GM12878 (cell line): Measurements from ENCODE around the gene DNAJB8. TPM values are rescaled to one million over a fixed set of nuclear protein-coding genes. Genes with fewer than 3 reads are reported as not detected.

Source experiments
- ATAC-seq: fragments of 200-7000 bp; cut with Tn5 transposase; 3 replicates; pipeline ENCODE4 v1.9.1; 2020; ENCODE audit warnings: mild to moderate bottlenecking, moderate library complexity
- BruUV-seq: library from RNA; stranded (reverse); fragments of 400-500 nt; replicated peaks from 2 replicates; lab custom pipeline; 2021; lab: Mats Ljungman, UMichigan
- CTCF ChIA-PET: fragments of 300-600 bp; sonication (Branson Sonifier 250); formaldehyde crosslinking; extraction: SDS; loops from one replicate; lab custom pipeline; 2021; ENCODE audit warnings: inconsistent platforms; lab: Yijun Ruan, JAX
- POLR2A ChIA-PET: fragments of 350-600 bp; formaldehyde crosslinking; extraction: SDS; loops from one replicate; lab custom pipeline; 2021; ENCODE audit warnings: inconsistent platforms; lab: Charles Lee
- RAD21 ChIA-PET: fragments of 300-600 bp; sonication (Branson Sonifier 250); formaldehyde crosslinking; loops from one replicate; lab custom pipeline; 2023; ENCODE audit warnings: antibody characterized with exemption; ENCODE audit not compliant: unreplicated experiment; lab: Charles Lee
- SMC1A ChIA-PET: fragments of 300-600 bp; sonication (Branson Sonifier 250); formaldehyde crosslinking; loops from one replicate; lab custom pipeline; 2023; ENCODE audit not compliant: unreplicated experiment, uncharacterized antibody; lab: Charles Lee
- DNase-seq: peaks from one replicate; pipeline ENCODE4 v3.0.0-alpha.2; 2011; ENCODE audit warnings: low read depth, low spot score
- FAIRE-seq: peaks from 3 replicates; lab custom pipeline; 2011; peaks lifted over from hg19 to GRCh38; lab: Jason Lieb, UNC
- H2AFZ ChIP-seq: 2 replicates; pipeline ENCODE4 v1.6.0; 2011; ENCODE audit warnings: low read depth, low read length, control low read depth; ENCODE audit not compliant: control insufficient read depth
- H3K27ac ChIP-seq: 2 replicates; pipeline ENCODE4 v1.5.1; 2011; ENCODE audit warnings: control low read depth; ENCODE audit not compliant: control insufficient read depth, insufficient read depth
- H3K27me3 ChIP-seq, 2 experiments: replicated peaks in 1 of 2; 2 replicates each; pipeline versions ENCODE4 v1.6.0 to v1.6.1; 2011; ENCODE audit warnings: low read length in 1 of 2; ENCODE audit not compliant: control insufficient read depth in 2 of 2, insufficient read depth in 2 of 2
- H3K36me3 ChIP-seq, 2 experiments: 2 replicates each; pipeline ENCODE4 v1.5.1; 2011; ENCODE audit warnings: low read length in 1 of 2; ENCODE audit not compliant: control insufficient read depth in 2 of 2, insufficient read depth in 2 of 2
- H3K4me1 ChIP-seq: 2 replicates; pipeline ENCODE4 v1.6.1; 2011; ENCODE audit warnings: mild to moderate bottlenecking, low read length, moderate library complexity, mixed read lengths; ENCODE audit not compliant: control insufficient read depth, insufficient read depth
- H3K4me2 ChIP-seq: 2 replicates; pipeline ENCODE4 v1.6.0; 2011; ENCODE audit warnings: control low read depth; ENCODE audit not compliant: control insufficient read depth, insufficient read depth
- H3K4me3 ChIP-seq: fragments of 200-600 bp; sonication (generic); 2 replicates; pipeline ENCODE4 v1.5.1; 2016
- H3K79me2 ChIP-seq: 2 replicates; pipeline ENCODE4 v1.6.0; 2011; ENCODE audit warnings: low read length; ENCODE audit not compliant: control insufficient read depth, insufficient read depth
- H3K9ac ChIP-seq: 2 replicates; pipeline ENCODE4 v1.8.0; 2011; ENCODE audit warnings: low read length, control low read depth, mixed read lengths; ENCODE audit not compliant: control insufficient read depth, insufficient read depth
- H3K9me3 ChIP-seq: replicated peaks from 3 replicates; pipeline ENCODE4 v1.5.1; 2011; ENCODE audit warnings: mild to moderate bottlenecking, low read length; ENCODE audit not compliant: control insufficient read depth, insufficient read depth
- H4K20me1 ChIP-seq: 2 replicates; pipeline ENCODE4 v1.6.0; 2011; ENCODE audit not compliant: control insufficient read depth, insufficient read depth
- ASH2L ChIP-seq: fragments of 300-600, 200-600 bp; sonication (generic); IDR thresholded peaks from 2 replicates; pipeline ENCODE4 v1.6.1; 2017; ENCODE audit warnings: low read depth, mild to moderate bottlenecking, borderline replicate concordance
- CUX1 ChIP-seq: IDR thresholded peaks from 2 replicates; pipeline ENCODE4 v1.6.1; 2012; ENCODE audit warnings: improper control_type of control experiment, low read depth, low read length; ENCODE audit not compliant: insufficient replicate concordance
- ETV6 ChIP-seq, 2 experiments: fragments of 450-650 bp in 1 of 2; IDR thresholded peaks in 1 of 2; conservative IDR thresholded peaks in 1 of 2; 2 replicates each; pipeline ENCODE4 v1.6.1; 2014; ENCODE audit warnings: antibody characterized with exemption in 1 of 2, borderline replicate concordance in 1 of 2, low read depth in 1 of 2, mild to moderate bottlenecking in 1 of 2, moderate library complexity in 1 of 2
- FOXK2 ChIP-seq: fragments of 450-650 bp; IDR thresholded peaks from 2 replicates; pipeline ENCODE4 v1.6.1; 2017; ENCODE audit warnings: mild to moderate bottlenecking, moderate library complexity
- MAX ChIP-seq: IDR thresholded peaks from 2 replicates; pipeline ENCODE4 v1.6.1; 2012; ENCODE audit warnings: low read depth, low read length, improper control_type of control experiment
- MTA3 ChIP-seq: IDR thresholded peaks from 2 replicates; pipeline ENCODE4 v1.6.1; 2012; ENCODE audit warnings: low read length, inconsistent platforms, borderline replicate concordance
- NR2F1 ChIP-seq: fragments of 450-650 bp; conservative IDR thresholded peaks from 2 replicates; pipeline ENCODE4 v1.6.1; 2017; ENCODE audit warnings: mild to moderate bottlenecking
- POLR2A ChIP-seq: IDR thresholded peaks from 2 replicates; pipeline ENCODE4 v1.6.1; 2011; ENCODE audit warnings: low read depth, mild to moderate bottlenecking, low read length
- SMAD5 ChIP-seq: IDR thresholded peaks from 2 replicates; pipeline ENCODE4 v1.6.1; 2016; ENCODE audit warnings: antibody characterized with exemption, low read depth
- SMARCA5 ChIP-seq: fragments of 450-650 bp; IDR thresholded peaks from 2 replicates; pipeline ENCODE4 v1.6.1; 2017; ENCODE audit warnings: mild to moderate bottlenecking
- SPI1 ChIP-seq: IDR thresholded peaks from 2 replicates; pipeline ENCODE4 v1.6.1; 2011; ENCODE audit warnings: low read depth, mild to moderate bottlenecking, low read length, moderate library complexity, borderline replicate concordance; ENCODE audit not compliant: insufficient read depth
- STAT1 ChIP-seq: fragments of 450-650 bp; conservative IDR thresholded peaks from 2 replicates; pipeline ENCODE4 v1.6.1; 2014; ENCODE audit warnings: antibody characterized with exemption, mild to moderate bottlenecking
- TCF7 ChIP-seq: IDR thresholded peaks from 2 replicates; pipeline ENCODE4 v1.6.1; 2014; ENCODE audit warnings: antibody characterized with exemption, borderline replicate concordance
- USF2 ChIP-seq: IDR thresholded peaks from 2 replicates; pipeline ENCODE4 v1.6.1; 2011; ENCODE audit warnings: low read depth, low read length, improper control_type of control experiment, borderline replicate concordance
- YY1 ChIP-seq: IDR thresholded peaks from 2 replicates; pipeline ENCODE4 v1.6.1; 2011; ENCODE audit warnings: low read depth, mild to moderate bottlenecking, low read length
- ZNF622 ChIP-seq: fragments of 450-650 bp; IDR thresholded peaks from 2 replicates; pipeline ENCODE4 v1.6.1; 2017; ENCODE audit warnings: mild to moderate bottlenecking, inconsistent platforms
- WGBS: methylation state at CpG from one replicate; pipeline ENCODE4 v1.1.6; 2016; ENCODE audit warnings: low lambda C conversion rate; ENCODE audit not compliant: insufficient replicate concordance, insufficient coverage; ENCODE audit errors: missing lambda C conversion rate; 5-methylcytosine and 5-hydroxymethylcytosine counted together
- in situ Hi-C: fragments of 300-500 bp; cut with MboI; formaldehyde crosslinking; loops from 9 replicates; pipeline ENCODE4 v1.14.3; 2018; ENCODE audit warnings: mixed read lengths
- intact Hi-C: fragments of 100-400 bp; cut with micrococcal nuclease; formaldehyde crosslinking; loops from one replicate; pipeline ENCODE4 v1.14.2; 2022; ENCODE audit not compliant: unreplicated experiment
- polyA plus RNA-seq, 11 experiments: library from polyadenylated mRNA; depleted of rRNA in 4 of 11; unstranded in 6 of 11; stranded (reverse) in 5 of 11; fragments of >200 nt; fragmentation: Nextera tagmentation in 4 of 11; fragmentation: Illumina TruSeq in 1 of 11; extraction: Ambion mirVana in 4 of 11; extraction: Trizol in 1 of 11; gene quantifications; 1 replicate in 1 of 11; 2 replicates in 10 of 11; pipeline versions ENCODE4 v1.2.1 to v1.2.3, GENCODE V29; 2011 to 2016; ENCODE audit warnings: inconsistent platforms in 2 of 11, missing spikeins in 2 of 11, low read depth in 1 of 11
- total RNA-seq, 4 experiments: library from RNA; depleted of rRNA in 3 of 4; stranded (reverse); fragments of >200 nt in 3 of 4; fragmentation: Illumina TruSeq in 1 of 4; extraction: Trizol in 1 of 4; gene quantifications; 2 replicates each; pipeline versions ENCODE4 v1.2.1 to v1.2.3, GENCODE V29; 2013 to 2021

DNAJB8 gene
- total and polyA plus RNA-seq, 10 of the 15 experiments (the other 5 are each of a cell fraction or from before 2014, with no cell fraction given): not detected

GRCh38 chr3:128463354-128463753 lies 3.3 kb downstream of the DNAJB8 start:
- Histone ChIP-seq H3K79me2 (no peaks in the 10 kb centered on the region), H3K9me3 (no peaks in the 10 kb centered on the region), H3K4me2 (no peak overlapping the region), H3K36me3 (no peaks in the 10 kb centered on the region), H3K4me1 (no peaks in the 10 kb centered on the region), H2AFZ (no peak overlapping the region), H3K9ac (no peak overlapping the region), H3K27ac (no peak overlapping the region), H3K27me3 (peaks cover 0 to 3% of the 10 kb centered on the region in 2 experiments; a peak in 2 of 4 replicates), H3K4me3 (no peak overlapping the region), H4K20me1 (no peaks in the 10 kb centered on the region)
- in situ Hi-C loops (no loop called here), intact Hi-C loops (no loop called here)
- RAD21 ChIA-PET: no interaction called here
- TF ChIP-seq ETV6 (conservative IDR thresholded peaks at IDR 0.05 in 1 of 2, IDR thresholded peaks at IDR 0.05 in 1 of 2; ENCODE audit: borderline replicate concordance in 1 of 2, low read depth in 1 of 2): no peak
- no peak for TF ChIP-seq SMAD5
- no peak for TF ChIP-seq CUX1
- no peak for TF ChIP-seq SMARCA5
- no peak for TF ChIP-seq FOXK2
- TF ChIP-seq ASH2L: no peak
- no peak for TF ChIP-seq POLR2A
- TF ChIP-seq SPI1: no peak
- no peak for TF ChIP-seq NR2F1
- TF ChIP-seq YY1: no peak
- no peak for TF ChIP-seq TCF7
- TF ChIP-seq STAT1: no peak
- no peak for TF ChIP-seq MAX
- TF ChIP-seq MTA3: no peak
- TF ChIP-seq ZNF622: no peak
- TF ChIP-seq USF2: no peak
- POLR2A ChIA-PET: no interaction called here
- WGBS: 38% methylated on average over 9 of the region's 11 CpGs
- DNase-seq: no peak
- no TSS peak for BruUV-seq
- CTCF ChIA-PET: no interaction called here
- SMC1A ChIA-PET: no interaction called here
- no peak for ATAC-seq
- FAIRE-seq: no peak
